ENCODE results near the gene SRP72.

DNA sequence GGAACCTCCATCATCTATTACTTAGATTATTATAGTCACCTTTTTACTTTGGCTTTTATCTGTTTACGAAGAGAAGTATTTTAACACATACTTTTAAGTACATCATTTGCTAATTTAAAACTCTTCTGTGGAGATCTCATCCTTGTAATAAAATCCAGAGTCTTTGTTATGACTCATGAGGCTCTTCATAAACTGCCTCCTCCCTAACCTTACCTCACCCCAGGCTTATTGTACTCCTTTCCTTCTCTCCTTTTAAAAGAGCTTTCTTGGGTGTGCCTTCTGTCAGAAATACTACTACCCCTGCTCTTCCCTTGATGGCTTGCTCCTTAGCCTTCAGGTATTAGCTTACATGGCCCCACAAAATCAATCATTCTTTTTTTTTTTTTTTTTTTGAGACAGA, 44.7 kb downstream of the SRP72 start:
- TF ChIP-seq, protein P1, sequence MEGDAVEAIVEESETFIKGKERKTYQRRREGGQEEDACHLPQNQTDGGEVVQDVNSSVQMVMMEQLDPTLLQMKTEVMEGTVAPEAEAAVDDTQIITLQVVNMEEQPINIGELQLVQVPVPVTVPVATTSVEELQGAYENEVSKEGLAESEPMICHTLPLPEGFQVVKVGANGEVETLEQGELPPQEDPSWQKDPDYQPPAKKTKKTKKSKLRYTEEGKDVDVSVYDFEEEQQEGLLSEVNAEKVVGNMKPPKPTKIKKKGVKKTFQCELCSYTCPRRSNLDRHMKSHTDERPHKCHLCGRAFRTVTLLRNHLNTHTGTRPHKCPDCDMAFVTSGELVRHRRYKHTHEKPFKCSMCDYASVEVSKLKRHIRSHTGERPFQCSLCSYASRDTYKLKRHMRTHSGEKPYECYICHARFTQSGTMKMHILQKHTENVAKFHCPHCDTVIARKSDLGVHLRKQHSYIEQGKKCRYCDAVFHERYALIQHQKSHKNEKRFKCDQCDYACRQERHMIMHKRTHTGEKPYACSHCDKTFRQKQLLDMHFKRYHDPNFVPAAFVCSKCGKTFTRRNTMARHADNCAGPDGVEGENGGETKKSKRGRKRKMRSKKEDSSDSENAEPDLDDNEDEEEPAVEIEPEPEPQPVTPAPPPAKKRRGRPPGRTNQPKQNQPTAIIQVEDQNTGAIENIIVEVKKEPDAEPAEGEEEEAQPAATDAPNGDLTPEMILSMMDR (IDR thresholded peaks at IDR 0.05): no peak
- no peak for TF ChIP-seq EZH2 (IDR thresholded peaks at IDR 0.05; ENCODE audit: borderline replicate concordance, insufficient read depth, low read depth, low read length, poor library complexity, severe bottlenecking)
